GM19043 (cell line): ENCODE results near the gene CD84.
"Not testable (repeated sequence)": the region's sequence is repeated elsewhere in the genome, so short reads cannot be mapped to it uniquely, and the experiment has no call there.

Source experiments
- ATAC-seq: cut with Tn5 transposase; IDR thresholded peaks from one replicate; pipeline ENCODE4 v1.9.1; 2021; ENCODE audit warnings: low read depth; ENCODE audit not compliant: unreplicated experiment

Gene CD84

GRCh38 chr1:160519642-160520435 is 59.5 kb downstream of the CD84 start:
- ATAC-seq: no peak

- ATAC-seq: not testable (repeated sequence)
Measured at GRCh38 chr1:160517519-160517918, 61.8 kb downstream of the CD84 start.

- ATAC-seq: not testable (repeated sequence)
Measured at GRCh38 chr1:160515908-160516307, 63.4 kb downstream of the CD84 start.

- no peak for ATAC-seq
Measured at GRCh38 chr1:160504651-160505050, 74.6 kb downstream of the CD84 start.

GRCh38 chr1:160503087-160503486 is 76.2 kb downstream of the CD84 start:
- ATAC-seq: no peak

- no peak for ATAC-seq
Measured at GRCh38 chr1:160500321-160500990, 78.8 kb downstream of the CD84 start.

- no peak for ATAC-seq
Measured at GRCh38 chr1:160499631-160500030, 79.7 kb downstream of the CD84 start.

GRCh38 chr1:160498301-160499065 is 80.8 kb downstream of the CD84 start:
- ATAC-seq: not testable (repeated sequence)

GRCh38 chr1:160496334-160496733 is 83.0 kb downstream of the CD84 start:
- no peak for ATAC-seq

GRCh38 chr1:160494620-160495019 is 84.7 kb downstream of the CD84 start:
- no peak for ATAC-seq

- no peak for ATAC-seq
Measured at GRCh38 chr1:160492617-160493016, 86.7 kb downstream of the CD84 start.

GRCh38 chr1:160491981-160492380 is 87.3 kb downstream of the CD84 start:
- no peak for ATAC-seq
